OCI-LY3 (cell line): ENCODE data around the gene TPM3.

ENCODE experiments used
- H2AFZ ChIP-seq: fragments of 200-600, 300-600 bp; shearing (Covaris generic); 2 replicates; pipeline ENCODE4 v1.6.0; 2014; ENCODE audit warnings: antibody characterized with exemption, low read depth, low read length
- H3K27ac ChIP-seq: fragments of 200-600, 300-600 bp; sonication (generic); 2 replicates; pipeline ENCODE4 v1.5.1; 2014; ENCODE audit warnings: mild to moderate bottlenecking, low read length, moderate library complexity, mixed read lengths
- H3K27me3 ChIP-seq: fragments of 200-600, 300-600 bp; sonication (generic); 2 replicates; pipeline ENCODE4 v1.6.1; 2014; ENCODE audit warnings: low read depth, low read length, mixed read lengths
- H3K36me3 ChIP-seq: fragments of 200-600, 300-600 bp; sonication (generic); replicated peaks from 2 replicates; pipeline ENCODE3; 2014; ENCODE audit warnings: low read depth, low read length, mixed read lengths
- H3K4me1 ChIP-seq: fragments of 300-600, 200-600 bp; sonication (generic); 2 replicates; pipeline ENCODE4 v1.6.1; 2014; ENCODE audit warnings: low read length, mixed read lengths
- H3K4me2 ChIP-seq: fragments of 200-600, 300-600 bp; sonication (generic); 2 replicates; pipeline ENCODE4 v1.6.1; 2014; ENCODE audit warnings: low read length, mixed read lengths
- H3K4me3 ChIP-seq: fragments of 300-600, 200-600 bp; sonication (generic); 2 replicates; pipeline ENCODE4 v1.5.1; 2014; ENCODE audit warnings: antibody characterized with exemption, mild to moderate bottlenecking, low read length, moderate library complexity
- H3K79me2 ChIP-seq: fragments of 300-600, 200-600 bp; shearing (Covaris generic); 2 replicates; pipeline ENCODE4 v1.6.1; 2014; ENCODE audit warnings: mild to moderate bottlenecking, low read length, mixed read lengths
- H3K9ac ChIP-seq: fragments of 300-600, 200-600 bp; shearing (Covaris generic); 2 replicates; pipeline ENCODE4 v1.6.0; 2014; ENCODE audit warnings: mild to moderate bottlenecking, low read length, moderate library complexity
- H3K9me3 ChIP-seq: fragments of 200-600, 300-600 bp; shearing (Covaris generic); 2 replicates; pipeline ENCODE4 v1.6.1; 2014; ENCODE audit warnings: low read length, mixed read lengths; ENCODE audit not compliant: insufficient read depth
- H4K20me1 ChIP-seq: fragments of 200-600, 300-600 bp; sonication (generic); 2 replicates; pipeline ENCODE4 v1.6.1; 2016; ENCODE audit warnings: low read length, mixed read lengths; ENCODE audit not compliant: insufficient read depth
- EZH2phosphoT487 ChIP-seq: fragments of 200-600 bp; shearing (Covaris generic); IDR thresholded peaks from 2 replicates; pipeline ENCODE4 v1.6.1; 2018; ENCODE audit warnings: antibody characterized with exemption, mixed run types, low read depth
- TF ChIP-seq, protein P1 (sequence below): fragments of 200-600, 300-600 bp; sonication (generic); IDR thresholded peaks from 2 replicates; pipeline ENCODE4 v1.5.1; 2014; ENCODE audit warnings: antibody characterized with exemption, low read length, low read depth

Gene TPM3

DNA sequence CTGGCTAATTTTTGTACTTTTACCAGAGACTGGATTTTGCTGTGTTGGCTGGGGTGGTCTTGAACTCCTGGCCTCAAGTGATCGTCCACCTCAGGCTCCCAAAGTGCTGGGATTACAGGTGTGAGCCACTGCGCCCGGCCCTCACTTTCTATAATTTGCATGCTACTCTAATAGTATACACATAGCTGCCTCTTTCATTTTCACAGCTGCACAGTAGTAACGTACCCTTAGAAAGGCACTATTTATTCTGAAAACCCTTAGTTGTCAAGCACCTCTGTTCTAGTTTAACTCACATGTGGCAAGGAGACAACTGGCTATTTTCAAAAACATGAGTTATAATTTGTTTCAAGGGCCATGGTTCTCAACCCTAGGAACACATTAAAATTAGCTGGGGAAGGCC, 17.2 kb downstream of the TPM3 start:
- H3K4me2 ChIP-seq = no peak overlapping the region
- no peak overlapping the region for H3K4me3 ChIP-seq
- no peak overlapping the region for H3K27ac ChIP-seq
- no peaks in the 10 kb centered on the region for H3K27me3 ChIP-seq
- no peak overlapping the region for H3K9ac ChIP-seq
- peaks cover 73% of the 10 kb centered on the region for H4K20me1 ChIP-seq
- no peak for TF ChIP-seq EZH2phosphoT487
- TF ChIP-seq, protein P1, sequence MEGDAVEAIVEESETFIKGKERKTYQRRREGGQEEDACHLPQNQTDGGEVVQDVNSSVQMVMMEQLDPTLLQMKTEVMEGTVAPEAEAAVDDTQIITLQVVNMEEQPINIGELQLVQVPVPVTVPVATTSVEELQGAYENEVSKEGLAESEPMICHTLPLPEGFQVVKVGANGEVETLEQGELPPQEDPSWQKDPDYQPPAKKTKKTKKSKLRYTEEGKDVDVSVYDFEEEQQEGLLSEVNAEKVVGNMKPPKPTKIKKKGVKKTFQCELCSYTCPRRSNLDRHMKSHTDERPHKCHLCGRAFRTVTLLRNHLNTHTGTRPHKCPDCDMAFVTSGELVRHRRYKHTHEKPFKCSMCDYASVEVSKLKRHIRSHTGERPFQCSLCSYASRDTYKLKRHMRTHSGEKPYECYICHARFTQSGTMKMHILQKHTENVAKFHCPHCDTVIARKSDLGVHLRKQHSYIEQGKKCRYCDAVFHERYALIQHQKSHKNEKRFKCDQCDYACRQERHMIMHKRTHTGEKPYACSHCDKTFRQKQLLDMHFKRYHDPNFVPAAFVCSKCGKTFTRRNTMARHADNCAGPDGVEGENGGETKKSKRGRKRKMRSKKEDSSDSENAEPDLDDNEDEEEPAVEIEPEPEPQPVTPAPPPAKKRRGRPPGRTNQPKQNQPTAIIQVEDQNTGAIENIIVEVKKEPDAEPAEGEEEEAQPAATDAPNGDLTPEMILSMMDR = no peak
- H3K36me3 ChIP-seq = peaks cover 79% of the 10 kb centered on the region
- no peak overlapping the region for H2AFZ ChIP-seq
- H3K79me2 ChIP-seq = peaks cover 77% of the 10 kb centered on the region
- peaks cover 20% of the 10 kb centered on the region for H3K4me1 ChIP-seq
- no peaks in the 10 kb centered on the region for H3K9me3 ChIP-seq

DNA sequence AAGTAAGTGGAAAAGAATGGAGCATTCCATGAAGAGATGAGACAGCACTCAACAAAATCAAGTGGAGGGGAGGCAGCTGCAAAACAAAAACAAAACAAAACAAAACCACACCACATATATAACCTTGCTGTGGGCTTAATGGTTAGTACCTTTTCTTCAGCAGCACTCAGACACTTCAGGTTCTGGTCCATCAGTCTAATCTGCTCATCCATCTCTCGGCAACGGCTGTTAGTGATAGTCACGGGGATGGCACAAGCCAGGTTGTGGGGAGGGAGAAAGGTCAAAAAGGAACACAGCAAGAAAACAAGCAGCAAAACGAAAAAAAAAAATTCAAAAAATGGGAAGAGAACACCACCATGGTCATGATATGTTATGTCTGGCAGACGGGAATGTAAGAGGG, 20.0 kb downstream of the TPM3 start:
- no peak overlapping the region for H3K27ac ChIP-seq
- H3K36me3 ChIP-seq = peaks cover 74% of the 10 kb centered on the region
- no peak overlapping the region for H3K9ac ChIP-seq
- H3K79me2 ChIP-seq = peaks cover 69% of the 10 kb centered on the region
- no peaks in the 10 kb centered on the region for H3K27me3 ChIP-seq
- peaks cover 56% of the 10 kb centered on the region for H4K20me1 ChIP-seq
- no peak overlapping the region for H3K4me2 ChIP-seq
- no peak overlapping the region for H2AFZ ChIP-seq
- no peak for TF ChIP-seq EZH2phosphoT487
- TF ChIP-seq, protein P1 = no peak
- H3K4me1 ChIP-seq = no peaks in the 10 kb centered on the region
- H3K4me3 ChIP-seq = no peak overlapping the region
- H3K9me3 ChIP-seq = no peaks in the 10 kb centered on the region

DNA sequence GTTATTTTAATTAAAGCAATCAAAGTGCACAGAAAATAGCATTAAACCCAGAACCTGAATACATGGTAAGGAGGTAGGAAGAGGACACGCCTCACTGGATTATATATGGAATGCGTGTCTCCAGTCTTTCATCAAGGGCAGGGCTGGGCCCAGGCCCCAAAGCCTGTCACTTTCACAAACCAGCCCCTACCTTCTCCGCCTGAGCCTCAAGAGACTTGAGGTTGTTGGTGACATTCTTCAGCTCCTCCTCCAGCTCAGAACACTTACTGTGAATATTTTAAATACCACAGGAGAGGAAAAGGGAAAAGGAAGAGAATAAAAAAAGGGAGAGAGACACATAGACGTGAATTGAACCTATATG, 20.7 kb downstream of the TPM3 start:
- H3K4me3 ChIP-seq = no peak overlapping the region
- H3K36me3 ChIP-seq = peaks cover 79% of the 10 kb centered on the region
- TF ChIP-seq EZH2phosphoT487 = no peak
- TF ChIP-seq, protein P1 = no peak
- peaks cover 49% of the 10 kb centered on the region for H4K20me1 ChIP-seq
- no peak overlapping the region for H3K4me2 ChIP-seq
- H3K27ac ChIP-seq = no peak overlapping the region; the same call in 1 of the 2 replicates
- H3K9ac ChIP-seq = no peak overlapping the region
- H3K79me2 ChIP-seq = peaks cover 62% of the 10 kb centered on the region
- no peaks in the 10 kb centered on the region for H3K9me3 ChIP-seq
- H3K4me1 ChIP-seq = no peaks in the 10 kb centered on the region
- no peak overlapping the region for H2AFZ ChIP-seq
- no peaks in the 10 kb centered on the region for H3K27me3 ChIP-seq

DNA sequence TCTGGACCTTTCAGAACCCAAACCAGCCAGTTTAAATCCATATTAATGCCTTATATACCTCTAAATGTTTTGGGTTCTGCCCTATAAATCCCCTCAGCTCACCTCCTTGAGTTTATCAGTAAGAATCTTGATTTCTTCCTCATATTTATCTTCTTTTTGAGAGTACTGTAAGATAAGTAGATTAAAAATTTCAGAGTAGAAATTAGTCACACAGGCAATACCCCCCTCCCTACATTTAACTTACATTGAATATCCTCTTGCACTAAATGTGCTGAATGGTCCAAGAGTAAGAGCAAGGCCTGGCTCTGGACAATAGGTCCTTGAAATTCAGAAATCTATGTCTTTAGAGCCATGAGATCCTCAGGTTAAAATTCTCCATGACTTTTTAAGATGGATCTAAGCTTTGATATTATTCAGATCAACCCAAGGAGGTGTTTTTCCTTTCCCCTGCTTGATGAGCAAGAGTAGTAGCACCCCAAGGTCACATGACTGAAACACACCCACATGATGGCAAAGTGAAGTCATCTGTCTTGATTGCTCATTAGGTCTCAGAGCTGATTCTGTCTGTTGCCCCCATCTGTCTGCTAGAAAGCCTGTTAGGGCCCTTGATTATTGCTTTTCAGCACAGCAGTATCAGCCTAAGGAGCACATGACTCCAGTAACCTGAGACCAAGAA, 21.2 kb downstream of the TPM3 start:
- TF ChIP-seq EZH2phosphoT487 = no peak
- H3K9me3 ChIP-seq = no peaks in the 10 kb centered on the region
- peaks cover 44% of the 10 kb centered on the region for H4K20me1 ChIP-seq
- no peak overlapping the region for H3K4me2 ChIP-seq
- H3K4me3 ChIP-seq = no peak overlapping the region
- H3K79me2 ChIP-seq = peaks cover 57% of the 10 kb centered on the region
- H3K36me3 ChIP-seq = peaks cover 80% of the 10 kb centered on the region
- no peaks in the 10 kb centered on the region for H3K4me1 ChIP-seq
- H3K27ac ChIP-seq = no peak overlapping the region; the same call in 1 of the 2 replicates
- no peak overlapping the region for H2AFZ ChIP-seq
- no peaks in the 10 kb centered on the region for H3K27me3 ChIP-seq
- H3K9ac ChIP-seq = no peak overlapping the region
